ENCODE results near the gene ADIPOR1.

ADIPOR1 gene

GRCh38 chr1:202972046-202972445 is 13.9 kb upstream of the ADIPOR1 start:
- DNase-seq (ENCODE audit: low read depth): no peak

GRCh38 chr1:202968895-202969295 is 10.8 kb upstream of the ADIPOR1 start:
- no peak for DNase-seq (ENCODE audit: low read depth)

- DNase-seq (ENCODE audit: low read depth): no peak
Measured at GRCh38 chr1:202968351-202968750, 10.2 kb upstream of the ADIPOR1 start.

DNA sequence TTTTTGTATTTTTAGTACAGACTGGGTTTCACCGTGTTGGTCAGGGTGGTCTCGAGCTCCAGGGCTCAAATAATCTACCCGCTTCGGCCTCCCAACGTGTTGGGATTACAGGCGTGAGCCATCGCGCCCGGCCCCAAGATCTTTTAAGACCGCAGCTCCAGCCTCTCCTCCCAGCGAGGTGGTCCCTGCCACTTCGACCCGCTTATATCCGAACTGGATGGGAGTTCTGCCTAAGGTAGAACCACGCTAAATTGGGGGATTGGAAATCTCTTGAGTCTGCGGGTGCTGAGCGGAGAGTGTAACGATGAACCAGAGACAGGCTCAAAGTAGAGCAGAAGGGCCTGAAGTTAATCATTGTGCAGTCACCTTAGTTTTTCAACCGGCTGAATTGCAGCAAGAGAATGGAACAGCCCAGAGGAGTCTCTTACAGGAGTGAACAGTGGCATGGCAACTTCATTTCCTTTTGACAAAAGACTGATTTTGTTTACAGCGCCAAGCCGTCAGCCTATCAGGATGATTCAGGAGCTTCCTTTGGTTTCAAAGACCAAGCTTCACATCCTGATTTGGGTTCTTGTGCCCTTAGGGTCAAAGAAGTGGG is 9.7 kb upstream of the ADIPOR1 start:
- no peak for DNase-seq (ENCODE audit: low read depth)

DNA sequence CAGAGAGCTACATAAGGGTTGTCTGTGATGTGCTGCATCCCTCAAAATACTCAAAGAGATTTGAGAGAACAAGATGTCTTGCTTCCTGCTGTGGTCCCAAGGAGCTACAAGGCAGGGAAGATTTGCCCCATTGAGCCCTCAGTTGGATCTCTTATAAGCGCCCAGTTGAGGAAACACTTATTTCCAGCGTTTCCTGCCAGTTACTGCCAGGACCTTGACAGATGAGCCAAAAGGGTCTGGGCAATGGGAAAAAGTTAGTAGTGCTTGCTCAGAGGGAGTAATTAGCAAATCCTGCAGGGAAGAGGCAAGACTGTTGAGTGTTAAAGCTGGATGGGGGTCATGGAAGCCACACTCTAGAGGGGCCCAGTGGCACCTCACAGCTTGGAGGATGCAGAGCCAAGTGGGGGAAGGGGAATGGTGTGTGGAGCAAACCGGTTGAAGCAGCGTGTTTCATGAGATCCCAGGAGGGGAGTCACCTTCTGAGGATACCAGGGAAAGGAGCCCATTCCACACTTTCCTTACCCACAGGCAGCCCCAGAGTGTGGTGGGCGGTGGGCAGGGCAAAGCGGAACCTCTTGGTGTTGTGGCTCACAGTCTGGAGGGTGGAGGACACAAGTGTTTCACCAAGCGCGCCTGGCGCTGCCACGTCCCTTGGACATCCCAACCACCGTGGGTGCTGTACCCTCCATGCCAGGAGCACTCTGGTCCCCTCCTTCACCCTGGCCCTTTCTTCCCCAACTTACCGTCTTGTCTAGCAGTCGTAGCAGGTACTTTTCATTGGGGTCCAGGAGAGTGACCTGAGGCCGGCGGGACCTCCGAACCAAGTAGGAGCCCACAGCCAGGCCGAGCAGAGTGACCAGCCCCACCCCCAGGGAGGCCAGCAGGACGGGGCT is 8.1 kb upstream of the ADIPOR1 start:
- no peak for DNase-seq (ENCODE audit: low read depth)

DNA sequence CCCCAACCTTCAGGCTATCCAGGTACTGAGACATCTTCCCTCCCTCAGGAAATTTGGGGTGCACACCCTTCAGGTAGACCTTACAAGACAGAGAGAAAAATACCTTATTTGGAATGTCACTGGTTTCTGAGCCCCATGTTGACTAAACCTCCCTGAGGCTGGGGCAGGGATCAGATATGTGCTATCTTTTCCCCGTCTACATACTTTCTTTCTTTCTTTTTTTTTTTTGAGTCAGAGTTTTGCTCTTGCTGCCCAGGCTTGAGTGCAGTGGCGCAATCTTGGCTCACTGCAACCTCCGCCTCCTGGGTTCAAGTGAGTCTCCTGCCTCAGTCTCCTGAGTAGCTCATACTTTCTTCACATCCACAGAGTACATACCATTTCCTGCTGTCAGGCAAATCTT is 7.3 kb upstream of the ADIPOR1 start:
- no peak for DNase-seq (ENCODE audit: low read depth)

- DNase-seq (ENCODE audit: low read depth): no peak
Measured at GRCh38 chr1:202964791-202965410, 6.8 kb upstream of the ADIPOR1 start.

GRCh38 chr1:202961220-202961880 is 3.2 kb upstream of the ADIPOR1 start:
- DNase-seq (ENCODE audit: low read depth): no peak

DNA sequence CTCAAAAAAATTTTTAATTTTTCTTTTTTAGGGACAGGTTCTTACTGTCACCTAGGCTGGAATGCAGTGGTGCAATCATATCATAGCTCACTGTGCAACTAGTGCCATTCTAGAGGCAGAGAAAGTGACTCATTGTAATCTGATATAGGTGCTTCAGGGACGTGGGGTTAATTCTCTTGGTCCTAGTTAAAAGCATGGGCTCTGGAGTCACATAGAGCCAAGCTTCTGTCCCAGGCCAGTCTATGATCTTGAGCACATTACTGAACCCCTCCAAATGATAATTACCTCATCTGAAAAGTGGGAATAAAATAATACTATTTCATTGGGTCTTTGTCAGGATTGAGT is 1.1 kb upstream of the ADIPOR1 start:
- DNase-seq (ENCODE audit: low read depth): no peak

GRCh38 chr1:202958544-202959275 is 598 bp upstream of the ADIPOR1 start:
- DNase-seq (ENCODE audit: low read depth): no peak

DNA sequence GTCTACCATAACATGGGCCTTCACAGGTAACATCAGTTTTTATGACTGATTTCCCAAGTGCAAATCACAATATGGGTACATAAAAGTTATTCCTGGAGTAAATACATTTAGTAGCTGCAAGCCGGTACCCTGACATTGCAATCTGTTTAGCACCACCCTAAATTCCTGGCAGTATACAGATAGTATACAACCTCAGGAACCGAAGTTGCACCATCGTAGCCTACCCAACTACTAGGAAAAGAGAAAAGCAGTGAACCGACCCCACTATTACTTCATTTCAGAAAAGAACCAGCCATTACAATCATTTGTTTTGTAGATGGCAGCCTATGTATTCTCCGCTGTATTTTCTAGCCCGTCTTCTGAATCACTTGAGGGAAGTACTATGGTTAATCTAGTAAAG is 1.1 kb downstream of the ADIPOR1 start:
- no peak for DNase-seq (ENCODE audit: low read depth)

DNA sequence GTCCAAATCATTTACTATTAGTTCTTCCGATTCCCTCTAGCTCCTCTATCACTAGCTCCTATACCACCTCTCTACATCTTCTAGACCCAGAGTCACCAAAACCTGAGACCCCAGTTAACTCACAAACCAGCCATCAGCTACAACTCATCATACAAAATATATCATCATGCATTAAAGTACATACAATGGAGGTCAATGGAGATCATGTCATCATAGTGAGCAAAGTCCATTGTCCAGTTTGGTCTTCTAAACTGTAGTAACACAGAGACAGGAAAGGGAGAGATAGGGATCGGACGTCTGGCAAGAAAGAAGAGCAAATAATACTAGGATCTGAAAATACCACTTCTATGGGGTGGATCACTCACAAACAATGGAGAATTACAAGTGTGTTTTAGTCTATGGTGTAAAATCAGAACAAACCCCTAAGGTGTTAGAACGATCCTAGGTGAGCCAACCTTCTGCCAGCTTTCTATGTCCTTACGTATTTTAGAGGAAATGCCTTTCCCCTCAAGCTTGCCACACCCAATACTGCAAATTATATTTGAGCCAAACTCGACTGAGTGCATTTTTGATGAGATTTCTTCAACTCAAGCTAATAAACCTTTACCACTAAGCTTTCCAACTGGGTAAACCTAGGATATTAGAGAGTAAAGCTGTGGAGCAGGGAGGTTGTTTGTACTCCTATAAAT is 3.9 kb downstream of the ADIPOR1 start:
- DNase-seq (ENCODE audit: low read depth): no peak

GRCh38 chr1:202953392-202953791 is 4.7 kb downstream of the ADIPOR1 start:
- no peak for DNase-seq (ENCODE audit: low read depth)

GRCh38 chr1:202952818-202953217 is 5.3 kb downstream of the ADIPOR1 start:
- DNase-seq (ENCODE audit: low read depth): no peak

- no peak for DNase-seq (ENCODE audit: low read depth)
Measured at GRCh38 chr1:202952099-202952498, 6.0 kb downstream of the ADIPOR1 start.

GRCh38 chr1:202951437-202951836 is 6.7 kb downstream of the ADIPOR1 start:
- DNase-seq (ENCODE audit: low read depth): no peak

DNA sequence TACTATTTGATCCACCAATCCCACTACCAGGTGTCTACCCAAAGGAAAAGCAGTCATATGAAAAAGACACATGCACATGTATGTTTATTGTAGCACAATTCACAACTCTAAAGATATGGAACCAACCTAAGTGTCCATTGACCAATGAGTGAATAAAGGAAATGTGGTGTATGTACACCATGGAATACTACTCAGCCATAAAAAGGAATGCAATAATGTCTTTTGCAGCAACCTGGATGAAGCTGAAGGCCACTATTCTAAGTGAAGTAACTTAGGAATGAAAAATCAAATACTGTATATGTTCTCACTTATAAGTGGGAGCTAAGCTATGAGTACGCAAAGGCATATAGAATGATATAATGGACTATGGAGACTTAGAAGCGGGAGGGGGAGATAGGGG is 12.6 kb downstream of the ADIPOR1 start:
- DNase-seq (ENCODE audit: low read depth): no peak

- DNase-seq (ENCODE audit: low read depth): no peak
Measured at GRCh38 chr1:202944438-202944921, 13.6 kb downstream of the ADIPOR1 start.

GRCh38 chr1:202942426-202942825 is 15.7 kb downstream of the ADIPOR1 start:
- no peak for DNase-seq (ENCODE audit: low read depth)

DNA sequence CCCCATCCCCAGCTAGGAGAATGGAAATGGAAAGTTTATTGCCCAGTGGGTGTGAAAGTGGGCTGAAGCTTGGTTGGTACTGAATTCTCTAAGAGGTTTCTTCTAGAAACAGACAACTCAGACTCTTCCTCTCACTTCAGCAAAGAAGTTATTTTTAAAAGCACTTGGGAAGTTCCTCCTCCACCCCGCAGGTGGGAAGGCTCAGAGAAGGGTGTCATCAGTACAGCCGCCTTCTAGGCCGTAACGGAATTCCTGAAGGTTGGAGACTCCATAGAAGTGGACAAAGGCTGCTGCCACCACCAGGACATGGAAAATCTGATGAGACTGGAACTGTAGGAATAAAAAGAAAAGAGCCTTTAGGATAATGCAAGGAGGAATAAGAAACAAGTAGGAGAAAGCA is 16.7 kb downstream of the ADIPOR1 start:
- DNase-seq (ENCODE audit: low read depth): no peak

DNA sequence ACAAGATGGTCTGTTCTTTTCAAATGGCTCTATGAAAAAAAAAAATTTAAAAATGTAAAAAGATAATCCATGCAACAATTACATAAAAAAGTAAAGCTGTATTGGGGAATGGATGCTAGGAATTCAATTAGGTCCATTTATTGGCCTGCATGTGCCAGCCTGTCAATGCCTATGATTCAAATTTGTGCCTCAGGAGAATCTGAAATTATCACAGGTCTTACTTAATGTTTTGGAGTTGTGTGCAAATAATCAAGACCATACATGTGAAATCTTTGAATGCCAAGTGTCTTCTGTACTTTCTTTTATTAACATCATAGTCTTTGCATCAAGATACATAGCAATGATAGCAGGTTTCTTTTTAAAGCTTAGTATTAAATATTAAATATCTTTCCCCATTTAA is 17.6 kb downstream of the ADIPOR1 start:
- no peak for DNase-seq (ENCODE audit: low read depth)
